H54 (cell line): ENCODE measurements around the gene CCDC117.
A peak's percentile ranks its signal among the peaks of the same experiment; 100 is the strongest.
"Not testable (repeated sequence)": the region's sequence is repeated elsewhere in the genome, so short reads cannot be mapped to it uniquely, and the experiment has no call there.

ENCODE experiments used
- DNase-seq: peaks from one replicate; pipeline ENCODE4 v3.0.0; 2011; ENCODE audit warnings: low spot score, mixed read lengths; ENCODE audit not compliant: insufficient read length
- FAIRE-seq: peaks from 3 replicates; lab custom pipeline; 2011; peaks lifted over from hg19 to GRCh38; lab: Jason Lieb, UNC
- POLR2A ChIP-seq: IDR thresholded peaks from 2 replicates; pipeline ENCODE4 v1.6.1; 2011; ENCODE audit warnings: low read depth, mild to moderate bottlenecking, low read length

The CCDC117 gene, protein sequence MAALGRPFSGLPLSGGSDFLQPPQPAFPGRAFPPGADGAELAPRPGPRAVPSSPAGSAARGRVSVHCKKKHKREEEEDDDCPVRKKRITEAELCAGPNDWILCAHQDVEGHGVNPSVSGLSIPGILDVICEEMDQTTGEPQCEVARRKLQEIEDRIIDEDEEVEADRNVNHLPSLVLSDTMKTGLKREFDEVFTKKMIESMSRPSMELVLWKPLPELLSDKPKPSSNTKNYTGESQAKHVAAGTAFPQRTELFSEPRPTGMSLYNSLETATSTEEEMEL

DNA sequence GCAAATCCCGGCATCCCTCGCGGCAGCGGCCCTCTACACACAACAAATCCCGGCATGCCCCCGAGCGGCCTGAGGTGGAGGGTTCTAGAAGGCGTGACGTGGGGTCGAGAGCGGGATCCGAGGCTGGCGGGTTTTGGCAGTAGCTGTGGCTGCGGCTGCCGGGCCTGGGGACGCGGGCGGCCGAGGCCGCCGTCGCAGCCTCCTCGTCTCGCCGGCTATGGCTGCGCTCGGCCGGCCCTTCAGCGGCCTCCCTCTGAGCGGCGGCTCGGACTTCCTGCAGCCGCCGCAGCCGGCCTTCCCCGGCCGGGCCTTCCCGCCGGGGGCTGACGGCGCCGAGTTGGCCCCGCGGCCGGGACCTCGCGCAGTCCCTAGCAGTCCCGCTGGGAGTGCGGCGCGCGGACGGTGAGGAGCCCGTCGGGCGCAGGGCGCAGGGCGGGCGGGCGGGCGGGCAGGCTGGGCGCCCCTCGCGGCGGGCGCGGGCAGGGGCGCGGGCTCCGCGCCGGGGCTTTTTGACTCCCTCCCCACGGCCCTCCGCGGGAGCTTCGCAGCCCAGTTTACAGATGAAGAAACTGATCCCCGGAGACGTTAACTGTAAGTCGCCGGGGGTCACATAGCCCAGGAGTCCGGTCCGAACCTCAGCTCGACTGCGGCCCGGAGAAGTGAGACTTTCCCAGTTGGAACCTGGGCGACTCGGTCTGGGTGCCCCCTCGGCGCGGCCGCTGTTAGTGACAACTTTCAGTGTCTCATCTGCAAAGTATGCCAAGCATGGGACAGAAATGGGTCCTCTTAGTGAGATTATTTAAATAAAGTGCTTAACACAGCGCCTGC lies at the start of gene CCDC117:
Gene CCDC117, plus strand, starts transcription at position 63 of the 828 bp plus-strand sequence. Its CDS starts 155 bp downstream, at position 218.
- DNase-seq (peak; percentile 81), FAIRE-seq (no peak)
- TF ChIP-seq POLR2A: peak; percentile 65

DNA sequence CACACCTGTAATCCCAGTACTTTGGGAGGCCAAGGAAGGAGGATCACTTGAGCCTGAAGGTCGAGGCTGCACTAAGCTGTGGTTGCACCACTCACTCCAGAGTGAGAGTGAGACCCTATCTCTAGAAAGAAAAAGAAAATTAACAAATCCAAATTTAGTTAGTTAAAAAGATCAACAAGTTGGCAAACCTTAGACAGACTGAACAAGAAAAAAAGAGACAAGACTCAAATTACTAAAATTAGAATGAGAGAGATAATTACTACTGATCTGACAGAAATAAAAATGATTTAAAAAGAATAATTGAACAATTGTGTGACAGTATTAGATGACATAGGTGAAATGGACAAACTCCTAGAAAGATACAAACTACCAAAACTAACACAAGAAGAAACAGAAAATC lies 44.5 kb upstream of the CCDC117 start:
- no peak for TF ChIP-seq POLR2A
- no peak for DNase-seq
- no peak for FAIRE-seq

DNA sequence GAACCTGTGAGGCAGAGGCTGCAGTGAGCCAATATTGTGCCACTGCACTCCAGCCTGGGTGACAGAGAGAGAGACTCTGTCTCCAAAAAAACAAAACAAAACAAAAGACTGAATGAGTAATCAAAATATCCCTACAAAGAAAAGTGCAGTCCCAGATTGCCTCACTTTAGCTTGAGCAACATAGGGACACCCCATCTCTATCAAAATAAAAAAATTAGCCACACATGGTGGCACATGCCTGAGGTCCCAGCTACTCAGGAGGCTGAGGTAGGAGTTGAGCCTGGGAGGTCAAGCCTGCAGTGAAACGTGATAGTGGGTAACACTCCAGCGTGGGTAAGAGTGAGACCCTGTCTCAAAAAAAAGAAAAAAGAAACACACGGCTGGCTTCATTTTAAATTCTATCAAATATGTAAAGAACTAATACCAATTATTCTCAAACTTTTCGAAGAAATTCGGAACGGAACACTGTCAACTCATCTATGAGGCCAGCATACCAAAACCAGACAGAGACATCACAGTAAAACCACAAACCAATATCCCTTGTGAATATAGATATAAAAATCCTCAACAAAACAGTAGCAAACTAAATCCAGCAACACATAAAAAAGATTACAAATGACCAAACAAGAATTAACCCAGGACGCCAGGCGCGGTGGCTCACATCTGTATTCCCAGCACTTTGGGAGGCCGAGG lies 43.7 kb upstream of the CCDC117 start:
- TF ChIP-seq POLR2A: no peak
- DNase-seq (no peak), FAIRE-seq (no peak)

DNA sequence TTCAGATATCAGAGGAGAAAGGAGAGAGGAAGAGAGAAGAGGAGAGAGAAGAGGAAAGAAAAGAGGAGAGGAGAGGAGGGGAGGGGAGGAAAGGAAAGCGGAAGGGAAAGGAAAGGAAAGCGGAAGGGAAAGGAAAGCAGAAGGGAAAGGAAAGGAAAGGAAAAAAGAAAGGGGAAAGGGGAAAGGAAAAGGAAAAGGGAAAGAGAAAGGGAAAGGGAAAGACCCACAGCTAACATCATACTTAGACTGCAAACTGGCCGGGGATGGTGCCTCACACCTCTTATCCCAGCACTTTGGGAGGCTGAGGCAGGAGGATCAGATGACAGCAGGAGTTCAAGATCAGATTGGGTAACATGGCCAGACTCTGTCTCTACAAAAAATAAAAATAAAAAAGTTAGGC lies 42.3 kb upstream of the CCDC117 start:
- no peak for FAIRE-seq
- TF ChIP-seq POLR2A: no peak
- DNase-seq: no peak

DNA sequence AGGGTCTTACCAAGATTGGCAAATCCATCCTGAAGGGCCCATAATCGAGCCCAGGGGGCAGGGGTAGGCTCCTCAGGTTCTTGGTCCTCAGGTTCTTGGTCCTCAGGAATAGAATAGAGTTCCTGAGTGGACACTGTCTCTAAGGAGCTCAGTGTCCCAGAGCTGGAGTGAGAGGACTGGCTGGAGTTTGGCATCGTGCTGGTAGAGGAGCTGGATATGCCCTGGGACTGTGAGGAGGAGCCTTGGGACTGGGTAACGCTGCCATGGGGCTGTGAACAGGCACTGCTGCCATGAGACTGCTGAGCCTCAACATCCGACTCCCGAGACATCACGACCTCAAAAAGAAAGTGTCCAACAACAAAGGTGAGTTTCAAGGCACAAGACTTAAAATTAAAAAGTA lies 38.1 kb upstream of the CCDC117 start:
- no peak for DNase-seq
- no peak for FAIRE-seq

DNA sequence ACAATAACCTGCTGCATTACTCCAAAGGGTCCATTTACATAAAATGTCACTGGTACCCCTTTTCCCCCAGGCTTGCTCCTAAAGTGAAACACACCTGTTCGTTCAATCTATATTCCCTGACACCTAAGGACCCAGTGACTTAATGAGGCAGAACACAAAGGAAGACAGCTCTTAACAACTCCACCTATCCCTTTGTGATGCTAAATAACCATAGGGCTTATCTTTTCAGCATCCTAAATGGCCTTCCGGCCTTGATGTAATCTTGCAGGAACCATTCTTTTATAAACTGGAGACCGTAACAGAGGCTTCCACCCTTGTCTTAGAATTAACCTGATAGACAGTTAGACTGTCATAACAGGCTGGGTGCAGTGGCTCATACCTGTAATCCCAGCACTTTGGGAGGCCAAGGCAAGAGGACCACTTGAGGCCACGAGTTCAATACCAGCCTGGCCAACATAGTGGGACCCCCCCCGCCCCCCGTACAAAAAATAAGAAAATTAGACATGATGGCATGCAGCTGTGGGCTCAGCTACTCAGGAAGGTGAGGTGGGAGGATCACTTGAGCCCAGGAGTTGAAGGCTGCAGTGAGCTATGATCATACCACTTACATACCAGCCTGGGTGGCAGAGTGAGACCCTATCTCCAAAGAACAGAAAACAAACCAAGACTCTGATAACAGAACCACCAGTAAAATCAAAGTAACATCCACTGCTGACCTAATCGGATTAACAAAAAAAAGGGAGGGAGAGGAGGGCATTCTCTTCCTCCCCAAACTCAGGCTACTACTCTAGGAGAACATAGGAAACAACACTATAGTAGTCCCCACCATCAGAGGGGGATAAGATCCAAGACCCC lies 36.0 kb upstream of the CCDC117 start:
- FAIRE-seq (no peak), DNase-seq (no peak)

More for the DNA sequence above, 38.1 kb upstream of the CCDC117 start:
- no peak for TF ChIP-seq POLR2A

DNA sequence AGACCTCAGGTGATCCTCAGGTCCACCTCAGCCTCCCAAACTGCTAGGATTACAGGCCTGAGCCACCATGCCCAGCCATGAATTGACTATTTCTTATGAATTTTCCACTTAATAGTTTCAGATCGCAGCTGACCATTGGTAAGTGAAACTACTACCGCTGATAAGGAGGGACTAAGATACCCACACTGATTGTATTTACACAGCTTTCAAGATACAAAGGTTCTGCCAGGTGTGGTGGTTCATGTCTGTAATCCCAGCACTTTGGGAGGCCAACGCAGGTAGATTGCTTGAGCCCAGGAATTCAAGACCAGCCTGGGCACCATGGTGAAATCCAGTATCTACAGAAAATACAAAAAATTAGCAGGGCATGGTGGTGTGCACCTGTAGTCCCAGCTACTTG lies 34.8 kb upstream of the CCDC117 start:
- DNase-seq: no peak
- FAIRE-seq: no peak
- no peak for TF ChIP-seq POLR2A

More for the DNA sequence above, 36.0 kb upstream of the CCDC117 start:
- no peak for TF ChIP-seq POLR2A

DNA sequence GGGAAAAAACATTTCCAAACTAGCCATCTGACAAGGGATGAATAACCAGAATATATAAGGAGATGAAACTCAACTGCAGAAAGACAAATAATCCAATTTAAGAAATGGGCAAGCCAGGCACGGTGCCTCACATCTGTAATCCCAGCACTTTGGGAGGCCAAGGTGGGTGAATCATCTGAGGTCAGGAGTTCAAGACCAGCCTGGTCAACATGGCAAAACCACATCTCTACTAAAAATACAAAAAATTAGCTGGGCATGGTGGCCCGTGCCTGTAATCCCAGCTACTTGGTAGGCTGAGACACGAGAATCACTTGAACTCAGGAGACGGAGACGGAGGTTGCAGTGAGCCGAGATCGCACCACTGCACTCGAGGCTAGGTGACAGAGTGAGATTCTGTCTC lies 33.6 kb upstream of the CCDC117 start:
- FAIRE-seq, DNase-seq: not testable (repeated sequence)

DNA sequence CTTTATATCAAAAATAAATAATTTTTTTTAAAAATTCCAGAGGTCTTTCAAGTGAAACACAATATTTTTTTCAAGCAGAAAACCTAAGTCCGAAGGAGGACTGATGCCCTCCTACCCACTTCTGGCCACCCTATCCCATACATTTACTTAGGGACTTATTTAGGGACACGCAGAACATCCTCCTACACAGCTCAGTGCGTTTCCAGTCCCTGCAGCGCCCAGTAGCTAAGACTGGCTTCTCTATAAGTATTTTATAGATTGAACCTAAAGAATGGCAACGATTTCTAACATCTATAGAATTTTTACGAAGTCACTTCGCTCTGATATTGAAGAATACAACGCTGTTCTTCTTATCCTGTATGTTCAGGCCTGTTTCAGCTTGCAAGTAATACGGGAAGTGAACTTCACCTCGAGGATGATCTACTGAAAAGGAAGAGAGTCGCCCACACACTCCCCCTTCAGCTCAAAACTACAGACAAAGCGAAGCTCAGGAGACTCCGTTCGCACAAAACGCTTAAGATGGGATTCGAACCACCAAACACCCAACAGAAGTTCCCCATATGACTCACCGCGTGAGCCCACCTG lies 31.2 kb upstream of the CCDC117 start:
- no peak for TF ChIP-seq POLR2A
- DNase-seq (no peak), FAIRE-seq (no peak)

DNA sequence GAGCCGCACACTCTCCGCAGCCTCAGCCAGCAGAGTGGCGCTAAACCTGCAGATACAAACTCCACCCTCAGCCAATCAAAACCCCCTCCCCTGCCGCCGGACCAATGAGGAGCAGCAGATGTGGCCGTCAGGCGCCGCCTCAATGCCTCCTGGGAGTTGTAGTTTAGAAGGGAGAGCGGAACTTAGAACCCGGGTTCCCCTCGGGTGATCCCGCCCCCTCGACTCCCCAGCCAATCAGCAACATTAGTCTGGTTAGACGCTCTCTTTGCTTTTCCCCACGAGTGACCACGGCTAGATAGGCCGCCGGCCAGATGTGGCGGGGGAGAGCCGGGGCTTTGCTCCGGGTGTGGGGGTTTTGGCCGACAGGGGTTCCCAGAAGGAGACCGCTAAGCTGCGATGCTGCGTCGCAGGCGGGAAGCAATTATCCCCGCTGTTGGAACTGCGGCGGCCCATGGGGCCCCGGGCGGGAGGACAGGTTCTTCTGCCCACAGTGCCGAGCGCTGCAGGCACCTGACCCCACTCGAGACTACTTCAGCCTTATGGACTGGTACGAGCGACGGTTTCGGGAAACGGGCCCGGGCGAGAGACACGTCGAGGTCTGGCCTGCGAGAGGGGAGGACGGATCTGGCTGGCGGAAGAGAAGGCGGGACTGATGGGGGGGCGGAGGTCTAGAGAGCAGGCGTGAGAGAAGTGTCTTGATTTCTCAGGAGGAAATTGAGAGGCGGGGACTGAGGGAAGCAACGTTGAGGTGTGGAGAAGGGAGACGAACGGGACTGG lies 30.5 kb upstream of the CCDC117 start, which contains the start of the genes CHEK2 and HSCB:
Gene CHEK2, minus strand, starts transcription at position 36 of the 777 bp plus-strand sequence. CDS start 7,099 bp downstream, outside the sequence.
Gene HSCB, plus strand, starts transcription at position 255 of the 777 bp plus-strand sequence. Its CDS starts 57 bp downstream, at position 312.
- FAIRE-seq: peak; percentile 64
- peak; percentile 75 for DNase-seq
- peak; percentile 61 for TF ChIP-seq POLR2A

DNA sequence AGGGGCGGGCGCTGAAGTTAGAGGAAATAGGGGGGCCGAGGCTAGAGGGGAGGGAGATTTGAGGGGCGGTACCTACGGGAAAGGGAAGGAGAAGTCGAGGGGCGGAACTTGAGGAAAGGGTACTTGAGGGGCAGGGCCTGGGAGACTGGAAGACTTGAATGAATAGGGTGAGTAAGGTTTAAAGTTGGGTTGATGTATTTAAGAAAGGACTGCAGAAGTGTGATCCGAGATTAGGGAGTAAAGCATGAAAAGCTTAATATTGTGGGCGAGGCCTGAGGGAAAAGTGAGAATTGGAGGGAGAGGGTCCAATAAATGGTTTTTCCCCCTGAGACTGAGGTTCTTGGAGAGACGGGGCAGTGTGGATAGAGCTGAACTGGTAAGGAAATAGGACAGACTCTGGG lies 29.9 kb upstream of the CCDC117 start:
- TF ChIP-seq POLR2A: no peak
- no peak for FAIRE-seq
- no peak for DNase-seq

DNA sequence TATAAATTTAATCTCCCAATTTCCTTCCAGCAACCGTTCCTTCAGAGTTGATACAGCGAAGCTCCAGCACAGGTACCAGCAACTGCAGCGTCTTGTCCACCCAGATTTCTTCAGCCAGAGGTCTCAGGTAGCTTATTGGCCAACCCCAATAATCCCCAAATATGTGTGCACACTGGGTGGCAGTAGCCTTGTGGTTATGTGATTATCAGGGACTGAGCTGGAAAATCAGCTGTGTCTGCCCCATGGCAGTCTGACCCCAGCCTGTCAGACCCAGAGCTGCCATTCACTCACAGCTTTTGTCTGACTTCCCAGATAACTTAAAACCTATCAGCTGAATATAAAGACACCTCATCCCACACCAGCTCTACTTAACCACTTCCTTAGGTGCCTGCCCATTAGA lies 28.6 kb upstream of the CCDC117 start:
- FAIRE-seq: no peak
- DNase-seq: no peak
- no peak for TF ChIP-seq POLR2A
